Hepatocyte (in vitro differentiated cells): ENCODE measurements around the gene PFKM. TPM values are rescaled to one million over a fixed set of nuclear protein-coding genes. Genes with fewer than 3 reads are reported as not detected.

ENCODE experiments used
- DNase-seq: peaks from one replicate; pipeline ENCODE4 v3.0.0-alpha.2; 2016; ENCODE audit warnings: low spot score
- H2AFZ ChIP-seq: fragments of 200-600 bp; sonication (generic); 2 replicates; pipeline ENCODE4 v1.6.0; 2016; ENCODE audit warnings: antibody characterized with exemption, mild to moderate bottlenecking
- H3K27ac ChIP-seq: fragments of 200-600 bp; sonication (generic); 2 replicates; pipeline ENCODE4 v1.5.1; 2016; ENCODE audit warnings: mild to moderate bottlenecking
- H3K27me3 ChIP-seq: fragments of 200-600 bp; sonication (generic); 2 replicates; pipeline ENCODE4 v1.6.1; 2016
- H3K36me3 ChIP-seq: fragments of 200-600 bp; sonication (generic); replicated peaks from 2 replicates; pipeline ENCODE4 v1.5.1; 2016; ENCODE audit warnings: low read depth; ENCODE audit not compliant: insufficient read depth
- H3K4me1 ChIP-seq: fragments of 200-600 bp; sonication (generic); 2 replicates; pipeline ENCODE4 v1.5.1; 2016; ENCODE audit warnings: mild to moderate bottlenecking, moderate library complexity; ENCODE audit not compliant: insufficient read depth
- H3K4me2 ChIP-seq: fragments of 200-600 bp; sonication (generic); 2 replicates; pipeline ENCODE4 v1.6.0; 2016
- H3K4me3 ChIP-seq: fragments of 200-600 bp; sonication (generic); 2 replicates; pipeline ENCODE4 v1.5.1; 2016; ENCODE audit warnings: mild to moderate bottlenecking
- H3K79me2 ChIP-seq: fragments of 200-600 bp; sonication (generic); 2 replicates; pipeline ENCODE4 v1.6.0; 2017; ENCODE audit warnings: mild to moderate bottlenecking
- H3K9me2 ChIP-seq: fragments of 200-600 bp; sonication (generic); replicated peaks from 2 replicates; pipeline ENCODE4 v1.6.0; 2017; ENCODE audit warnings: mild to moderate bottlenecking; ENCODE audit not compliant: insufficient read depth
- H3K9me3 ChIP-seq: fragments of 200-600 bp; sonication (generic); 2 replicates; pipeline ENCODE4 v1.5.1; 2016; ENCODE audit warnings: low read depth, mild to moderate bottlenecking
- H4K20me1 ChIP-seq: fragments of 200-600 bp; sonication (generic); 2 replicates; pipeline ENCODE4 v1.6.0; 2016; ENCODE audit warnings: mild to moderate bottlenecking; ENCODE audit not compliant: insufficient read depth, poor library complexity, severe bottlenecking
- EZH2 ChIP-seq: fragments of 200-600 bp; sonication (generic); IDR thresholded peaks from 2 replicates; pipeline ENCODE4 v1.6.1; 2016; ENCODE audit warnings: antibody characterized with exemption, mild to moderate bottlenecking, borderline replicate concordance
- EZH2phosphoT487 ChIP-seq: fragments of 200-600 bp; sonication (generic); IDR thresholded peaks from one replicate; pipeline ENCODE4 v1.6.1; 2018; ENCODE audit warnings: antibody characterized with exemption, mild to moderate bottlenecking, low read depth, moderate library complexity; ENCODE audit not compliant: unreplicated experiment, severe bottlenecking
- WGBS: methylation state at CpG from one replicate; pipeline ENCODE4 v1.1.6; 2016; ENCODE audit warnings: low lambda C conversion rate; ENCODE audit errors: missing lambda C conversion rate; 5-methylcytosine and 5-hydroxymethylcytosine counted together
- polyA plus RNA-seq: library from polyadenylated mRNA; unstranded; fragments of >200 nt; fragmentation: Nextera tagmentation; extraction: Ambion mirVana; gene quantifications from 2 replicates; pipeline ENCODE4 v1.2.1, GENCODE V29; 2016
- total RNA-seq: library from RNA; depleted of rRNA; stranded (reverse); fragments of >200 nt; gene quantifications from 2 replicates; pipeline ENCODE4 v1.2.3, GENCODE V29; 2014
- TF ChIP-seq, protein P1 (sequence below): fragments of 200-600 bp; sonication (generic); IDR thresholded peaks from 2 replicates; pipeline ENCODE4 v1.5.1; 2016; ENCODE audit warnings: antibody characterized with exemption, mild to moderate bottlenecking; ENCODE audit not compliant: poor library complexity

PFKM gene
- total and polyA plus RNA-seq, 2 experiments from 2014 or later = 49.1 to 51.9 TPM

DNA sequence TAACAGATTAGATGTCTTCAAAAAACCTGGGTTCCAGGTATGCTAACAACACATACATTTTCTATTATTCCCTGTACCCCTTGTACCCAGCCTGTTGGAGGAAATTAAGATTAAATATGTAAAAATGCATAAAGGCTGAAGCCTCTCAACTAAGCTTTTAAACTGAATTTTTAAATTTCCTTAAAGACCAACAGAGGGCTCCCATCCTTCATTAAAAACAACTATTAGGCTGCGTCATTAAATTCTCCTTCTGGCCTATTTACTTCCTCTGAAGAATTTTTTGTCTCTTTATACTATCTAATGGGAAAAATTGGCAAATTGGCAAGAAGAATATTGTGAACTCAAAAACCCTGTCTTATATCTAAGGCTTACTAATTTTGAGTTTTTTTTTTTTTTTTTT lies 35.1 kb upstream of the PFKM start:
- TF ChIP-seq, protein P1, sequence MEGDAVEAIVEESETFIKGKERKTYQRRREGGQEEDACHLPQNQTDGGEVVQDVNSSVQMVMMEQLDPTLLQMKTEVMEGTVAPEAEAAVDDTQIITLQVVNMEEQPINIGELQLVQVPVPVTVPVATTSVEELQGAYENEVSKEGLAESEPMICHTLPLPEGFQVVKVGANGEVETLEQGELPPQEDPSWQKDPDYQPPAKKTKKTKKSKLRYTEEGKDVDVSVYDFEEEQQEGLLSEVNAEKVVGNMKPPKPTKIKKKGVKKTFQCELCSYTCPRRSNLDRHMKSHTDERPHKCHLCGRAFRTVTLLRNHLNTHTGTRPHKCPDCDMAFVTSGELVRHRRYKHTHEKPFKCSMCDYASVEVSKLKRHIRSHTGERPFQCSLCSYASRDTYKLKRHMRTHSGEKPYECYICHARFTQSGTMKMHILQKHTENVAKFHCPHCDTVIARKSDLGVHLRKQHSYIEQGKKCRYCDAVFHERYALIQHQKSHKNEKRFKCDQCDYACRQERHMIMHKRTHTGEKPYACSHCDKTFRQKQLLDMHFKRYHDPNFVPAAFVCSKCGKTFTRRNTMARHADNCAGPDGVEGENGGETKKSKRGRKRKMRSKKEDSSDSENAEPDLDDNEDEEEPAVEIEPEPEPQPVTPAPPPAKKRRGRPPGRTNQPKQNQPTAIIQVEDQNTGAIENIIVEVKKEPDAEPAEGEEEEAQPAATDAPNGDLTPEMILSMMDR = peak; percentile 48
- no peak for TF ChIP-seq EZH2phosphoT487
- no peak for TF ChIP-seq EZH2
- Histone ChIP-seq H3K36me3 (no peaks in the 10 kb centered on the region), H3K4me1 (no peaks in the 10 kb centered on the region), H3K27ac (no peak overlapping the region), H3K4me2 (no peak overlapping the region), H3K4me3 (no peak overlapping the region), H3K27me3 (no peaks in the 10 kb centered on the region), H4K20me1 (no peaks in the 10 kb centered on the region), H3K9me3 (no peaks in the 10 kb centered on the region), H3K9me2 (no peaks in the 10 kb centered on the region), H3K79me2 (no peaks in the 10 kb centered on the region), H2AFZ (no peak overlapping the region)
- WGBS = 72% methylated on average over 1 of the region's 1 CpG
- peak; percentile 18 for DNase-seq

DNA sequence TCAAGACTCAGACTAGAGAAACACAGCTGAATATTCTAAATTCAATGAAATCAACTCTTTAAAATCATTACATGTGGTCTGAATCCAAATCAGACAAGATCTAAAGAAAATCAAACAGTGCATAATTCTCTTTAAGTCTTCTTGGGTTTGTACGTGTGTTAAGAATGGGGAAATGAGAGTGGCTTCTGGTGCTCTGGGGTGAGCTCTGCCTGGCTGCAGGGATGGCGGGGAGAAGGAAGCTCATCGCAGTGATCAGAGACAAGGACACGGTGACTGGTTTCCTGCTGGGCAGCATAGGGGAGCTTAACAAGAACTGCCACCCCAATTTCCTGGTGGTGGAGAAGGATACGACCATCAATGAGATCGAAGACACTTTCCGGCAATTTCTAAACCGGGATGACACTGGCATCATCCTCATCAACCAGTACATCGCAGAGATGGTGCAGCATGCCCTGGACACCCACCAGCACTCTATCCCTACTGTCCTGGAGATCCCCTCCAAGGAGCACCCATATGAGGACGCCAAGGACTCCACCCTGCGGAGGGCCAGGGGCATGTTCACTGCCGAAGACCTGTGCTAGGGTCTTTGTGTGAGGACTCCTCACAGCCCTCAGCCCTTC lies 34.2 kb upstream of the PFKM start:
- whole genome bisulfite sequencing = 97% methylated on average over 12 of the region's 12 CpGs
- H3K4me1 ChIP-seq = no peaks in the 10 kb centered on the region
- no peak overlapping the region for H2AFZ ChIP-seq
- no peaks in the 10 kb centered on the region for H3K27me3 ChIP-seq
- no peaks in the 10 kb centered on the region for H3K9me2 ChIP-seq
- TF ChIP-seq, protein P1 = no peak
- TF ChIP-seq EZH2 (no peak), EZH2phosphoT487 (no peak)
- no peaks in the 10 kb centered on the region for H3K79me2 ChIP-seq
- H3K4me3 ChIP-seq = no peak overlapping the region
- H3K9me3 ChIP-seq = no peaks in the 10 kb centered on the region
- no peaks in the 10 kb centered on the region for H3K36me3 ChIP-seq
- H3K27ac ChIP-seq = no peak overlapping the region
- DNase-seq = no peak
- H3K4me2 ChIP-seq = no peak overlapping the region
- H4K20me1 ChIP-seq = no peaks in the 10 kb centered on the region

DNA sequence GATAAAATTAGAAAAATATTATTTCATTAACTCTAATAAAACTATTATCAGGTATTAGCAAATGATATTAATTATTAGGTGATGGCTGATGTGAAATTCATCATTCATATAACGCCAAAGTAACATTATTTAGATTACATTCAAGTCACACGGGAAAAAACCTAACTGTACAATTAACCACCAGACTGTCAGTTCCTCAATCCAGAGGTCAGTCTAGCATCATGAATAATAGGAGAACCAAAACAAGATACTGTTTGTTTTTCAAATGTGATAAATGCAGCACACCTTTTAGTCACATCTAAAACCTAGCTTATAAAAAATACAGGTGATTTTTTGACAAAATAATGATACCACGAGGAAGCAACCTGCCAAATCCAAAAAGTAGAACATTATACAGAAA lies 32.8 kb upstream of the PFKM start:
- no peak overlapping the region for H3K27ac ChIP-seq
- H4K20me1 ChIP-seq = no peaks in the 10 kb centered on the region
- no peaks in the 10 kb centered on the region for H3K9me3 ChIP-seq
- WGBS = 98% methylated on average over 3 of the region's 3 CpGs
- no peak for DNase-seq
- TF ChIP-seq, protein P1 = no peak
- TF ChIP-seq EZH2phosphoT487 = no peak
- no peak for TF ChIP-seq EZH2
- H3K36me3 ChIP-seq = no peaks in the 10 kb centered on the region
- H3K4me1 ChIP-seq = no peaks in the 10 kb centered on the region
- H3K9me2 ChIP-seq = no peaks in the 10 kb centered on the region
- H2AFZ ChIP-seq = no peak overlapping the region
- H3K79me2 ChIP-seq = no peaks in the 10 kb centered on the region
- H3K27me3 ChIP-seq = no peaks in the 10 kb centered on the region
- no peak overlapping the region for H3K4me3 ChIP-seq
- no peak overlapping the region for H3K4me2 ChIP-seq

DNA sequence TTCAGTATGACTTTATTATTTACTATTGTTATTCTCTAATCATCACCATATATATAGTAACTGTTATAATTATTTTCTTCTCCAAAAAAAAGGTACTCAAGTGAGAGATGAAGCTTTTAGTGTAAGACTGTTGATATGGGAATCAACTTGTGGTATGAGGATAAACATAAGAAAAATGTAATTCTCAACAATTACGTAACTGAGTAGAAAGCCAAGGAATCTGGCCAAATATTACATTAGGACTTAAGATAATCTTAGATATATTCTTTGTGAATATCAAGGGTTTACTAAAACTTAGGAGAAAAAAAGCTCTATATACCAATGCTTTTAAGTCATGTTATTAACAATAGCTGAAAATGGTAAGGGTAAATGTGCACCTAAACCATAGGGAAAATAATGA lies 26.6 kb upstream of the PFKM start:
- TF ChIP-seq EZH2 (no peak), EZH2phosphoT487 (no peak)
- TF ChIP-seq, protein P1 = no peak
- Histone ChIP-seq H3K9me3 (no peaks in the 10 kb centered on the region), H3K27ac (no peak overlapping the region), H3K36me3 (no peaks in the 10 kb centered on the region), H3K4me1 (no peaks in the 10 kb centered on the region), H4K20me1 (no peaks in the 10 kb centered on the region), H2AFZ (no peak overlapping the region), H3K9me2 (no peaks in the 10 kb centered on the region), H3K79me2 (peaks cover 10% of the 10 kb centered on the region), H3K4me2 (no peak overlapping the region), H3K4me3 (no peak overlapping the region), H3K27me3 (no peaks in the 10 kb centered on the region)
- no peak for DNase-seq
- WGBS = 92% methylated on average over 1 of the region's 1 CpG
